Endothelial cell of umbilical vein (primary cell): ENCODE measurements around the gene NUAK1. TPM values are rescaled to one million over a fixed set of nuclear protein-coding genes. Genes with fewer than 3 reads are reported as not detected.

Experiments used
- BruUV-seq: library from RNA; stranded (reverse); fragments of 400-500 nt; replicated peaks from 2 replicates; lab custom pipeline; 2021; lab: Mats Ljungman, UMichigan
- CTCF ChIA-PET: fragments of 300-600, 350-600 bp; sonication (Branson Sonifier 250); formaldehyde crosslinking; loops from one replicate; lab custom pipeline; 2021; ENCODE audit warnings: antibody characterized with exemption, inconsistent platforms; lab: Charles Lee
- POLR2A ChIA-PET: fragments of 300-600, 350-600 bp; sonication (Branson Sonifier 250); formaldehyde crosslinking; loops from one replicate; lab custom pipeline; 2021; ENCODE audit warnings: antibody characterized with exemption, inconsistent platforms; lab: Charles Lee
- DNase-seq: peaks from one replicate; pipeline ENCODE4 v3.0.0-alpha.2; 2011; ENCODE audit warnings: low read depth, low spot score
- FAIRE-seq: peaks from 2 replicates; lab custom pipeline; 2011; peaks lifted over from hg19 to GRCh38; lab: Jason Lieb, UNC
- H2AFZ ChIP-seq: 2 replicates; pipeline ENCODE4 v1.6.0; 2012; ENCODE audit warnings: low read depth, low read length, control low read depth, inconsistent platforms
- H3K27ac ChIP-seq: 2 replicates; pipeline ENCODE4 v1.5.1; 2011; ENCODE audit warnings: low read depth, mild to moderate bottlenecking, control low read depth, low read length, moderate library complexity; ENCODE audit not compliant: insufficient read depth
- H3K27me3 ChIP-seq, 2 experiments: 2 replicates each; pipeline versions ENCODE4 v1.6.0 to v1.6.1; 2011; ENCODE audit warnings: low read length in 2 of 2, mixed read lengths in 1 of 2; ENCODE audit not compliant: control insufficient read depth in 2 of 2, insufficient read depth in 2 of 2
- H3K36me3 ChIP-seq, 2 experiments: 2 replicates in 1 of 2; 3 replicates in 1 of 2; pipeline ENCODE4 v1.5.1; 2011; ENCODE audit warnings: low read length in 2 of 2, mild to moderate bottlenecking in 1 of 2, moderate library complexity in 1 of 2; ENCODE audit not compliant: control insufficient read depth in 2 of 2, insufficient read depth in 2 of 2; ENCODE audit errors: extremely low read depth in 1 of 2
- H3K4me1 ChIP-seq: 3 replicates; pipeline ENCODE4 v1.5.1; 2011; ENCODE audit warnings: mild to moderate bottlenecking, low read length; ENCODE audit not compliant: control insufficient read depth, insufficient read depth; ENCODE audit errors: extremely low read depth
- H3K4me2 ChIP-seq: 2 replicates; pipeline ENCODE4 v1.6.1; 2011; ENCODE audit warnings: low read length, control low read depth, mixed read lengths; ENCODE audit not compliant: insufficient read depth
- H3K4me3 ChIP-seq, 3 experiments: fragments of 200-600 bp in 1 of 3; sonication (generic), shearing (Covaris generic) in 1 of 3; replicated peaks in 1 of 3; 2 replicates each; pipeline ENCODE4 v1.5.1; 2011 to 2016; ENCODE audit warnings: control low read depth in 3 of 3, low read length in 3 of 3, mild to moderate bottlenecking in 2 of 3, inconsistent platforms in 1 of 3, low read depth in 1 of 3, moderate library complexity in 1 of 3; ENCODE audit not compliant: insufficient read depth in 1 of 3
- H3K79me2 ChIP-seq: 2 replicates; pipeline ENCODE4 v1.6.0; 2012; ENCODE audit warnings: low read length, inconsistent platforms; ENCODE audit not compliant: control insufficient read depth, insufficient read depth
- H3K9ac ChIP-seq: replicated peaks from 2 replicates; pipeline ENCODE3; 2011; ENCODE audit warnings: low read length, control low read depth; ENCODE audit not compliant: insufficient read depth; ENCODE audit errors: extremely low read depth
- H3K9me1 ChIP-seq: replicated peaks from 3 replicates; pipeline ENCODE4 v1.6.0; 2011; ENCODE audit warnings: mild to moderate bottlenecking, low read length; ENCODE audit not compliant: control insufficient read depth, insufficient read depth; ENCODE audit errors: extremely low read depth
- H3K9me3 ChIP-seq: replicated peaks from 2 replicates; pipeline ENCODE4 v1.5.1; 2012; ENCODE audit warnings: low read length, inconsistent platforms; ENCODE audit not compliant: control insufficient read depth, insufficient read depth
- H4K20me1 ChIP-seq: replicated peaks from 2 replicates; pipeline ENCODE3; 2011; ENCODE audit warnings: mild to moderate bottlenecking, low read length; ENCODE audit not compliant: control insufficient read depth, insufficient read depth; ENCODE audit errors: extremely low read depth
- EZH2 ChIP-seq: IDR thresholded peaks from 2 replicates; pipeline ENCODE4 v1.6.1; 2012; ENCODE audit warnings: borderline replicate concordance, low read depth, mild to moderate bottlenecking, moderate library complexity, low read length, inconsistent platforms; ENCODE audit not compliant: severe bottlenecking
- FOS ChIP-seq: IDR thresholded peaks from 2 replicates; pipeline ENCODE4 v1.6.1; 2011; ENCODE audit warnings: mild to moderate bottlenecking, low read length, moderate library complexity, borderline replicate concordance; ENCODE audit not compliant: insufficient read depth
- GATA2 ChIP-seq: IDR thresholded peaks from 2 replicates; pipeline ENCODE4 v1.7.0; 2011; ENCODE audit warnings: low read depth, mild to moderate bottlenecking, moderate library complexity, mixed read lengths, low read length; ENCODE audit not compliant: insufficient read length, insufficient read depth
- JUN ChIP-seq: IDR thresholded peaks from 2 replicates; pipeline ENCODE4 v1.6.1; 2011; ENCODE audit warnings: borderline replicate concordance, low read depth; ENCODE audit not compliant: insufficient read length, insufficient read depth
- MYC ChIP-seq: IDR thresholded peaks from one replicate; pipeline ENCODE4 v1.6.1; 2011; ENCODE audit warnings: mild to moderate bottlenecking, low read depth, low read length
- POLR2A ChIP-seq: IDR thresholded peaks from 2 replicates; pipeline ENCODE4 v1.6.1; 2012; ENCODE audit warnings: low read depth, mild to moderate bottlenecking, control low read depth, low read length
- POLR2AphosphoS5 ChIP-seq: IDR thresholded peaks from 2 replicates; pipeline ENCODE4 v1.6.1; 2012; ENCODE audit warnings: low read depth, mild to moderate bottlenecking, control low read depth, low read length, moderate library complexity; ENCODE audit not compliant: insufficient read depth
- dilution Hi-C: fragments of 300-500 bp; cut with MboI; formaldehyde crosslinking; loops from one replicate; pipeline ENCODE4 v1.15.0; 2019; ENCODE audit warnings: low sequenced_read_pairs; ENCODE audit not compliant: extremely low pct_ligation_motif_present
- intact Hi-C: fragments of 100-400 bp; cut with micrococcal nuclease; formaldehyde crosslinking; loops from one replicate; pipeline ENCODE4 v1.10.0; 2022
- polyA plus RNA-seq, 4 experiments: library from polyadenylated mRNA; depleted of rRNA in 3 of 4; stranded (reverse) in 3 of 4; unstranded in 1 of 4; fragments of >200 nt; gene quantifications; 2 replicates each; pipeline versions ENCODE4 v1.2.1 to v1.2.3, GENCODE V29; 2011 to 2012; ENCODE audit warnings: missing spikeins in 1 of 4
- total RNA-seq: library from RNA; stranded (reverse); gene quantifications from 2 replicates; pipeline ENCODE4 v1.2.3, GENCODE V29; 2021
- TF ChIP-seq, protein P1 (sequence below), 2 donors: IDR thresholded peaks; 1 replicate in 1 of 2; 2 replicates in 1 of 2; pipeline ENCODE4 v1.5.1; 2011; ENCODE audit warnings: low read length in 2 of 2, mild to moderate bottlenecking in 2 of 2, moderate library complexity in 2 of 2, control low read depth in 1 of 2, inconsistent platforms in 1 of 2, low read depth in 1 of 2; ENCODE audit not compliant: insufficient read depth in 1 of 2; ENCODE audit errors: extremely low read depth in 1 of 2
- TF ChIP-seq, protein P2 (sequence below): IDR thresholded peaks from 2 replicates; pipeline ENCODE4 v1.6.1; 2011; ENCODE audit not compliant: insufficient read depth, insufficient read length

NUAK1 gene
- total and polyA plus RNA-seq, 2 donors (not counting 3 experiments of a cell fraction or from before 2014, with no cell fraction given), result 34.2 to 39.7 TPM

DNA sequence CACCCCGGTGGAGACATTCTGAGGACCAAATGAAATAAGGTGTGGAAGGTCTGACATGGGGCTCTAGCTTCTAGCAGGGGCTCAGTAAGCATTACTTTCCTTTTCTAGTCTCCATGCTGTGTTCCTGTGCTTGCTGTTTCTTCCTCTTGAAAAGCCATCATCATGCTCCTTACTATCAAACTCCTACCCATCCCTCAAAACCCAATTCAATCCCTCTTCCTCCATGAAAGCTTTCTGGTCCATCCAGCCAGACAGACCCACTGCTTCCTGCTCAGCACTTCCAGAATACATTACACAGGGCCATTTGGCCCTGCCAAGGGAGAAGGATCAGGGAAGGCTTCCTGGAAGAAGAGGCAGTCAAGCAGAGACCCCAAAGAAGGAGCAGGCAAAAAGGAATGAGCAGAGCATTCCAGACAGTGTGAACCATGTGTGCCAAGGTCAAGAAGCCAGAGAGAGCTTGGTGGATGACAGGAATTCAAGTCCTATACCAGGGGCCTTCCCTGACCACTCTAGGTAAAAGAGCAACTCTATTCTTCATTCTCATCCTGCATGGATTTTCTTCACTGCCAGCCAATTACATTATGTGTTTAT lies 59.5 kb downstream of the NUAK1 start:
- Histone ChIP-seq H3K79me2 (no peaks in the 10 kb centered on the region), H3K36me3 (peaks cover 12 to 31% of the 10 kb centered on the region in 2 experiments), H3K9me3 (no peaks in the 10 kb centered on the region), H3K4me3 (no peak overlapping the region), H3K27me3 (no peaks in the 10 kb centered on the region), H3K4me1 (peaks cover 32% of the 10 kb centered on the region), H2AFZ (no peak overlapping the region), H3K9me1 (no peaks in the 10 kb centered on the region), H3K9ac (no peak overlapping the region), H4K20me1 (no peaks in the 10 kb centered on the region), H3K27ac (peak overlapping the region; percentile 62), H3K4me2 (peak overlapping the region; percentile 18)
- FAIRE-seq (no peak), DNase-seq (no peak)
- dilution Hi-C loops (no loop called here), intact Hi-C loops (loop anchor here (5.0 kb wide), 1 partner anchor 372 kb away; no protein-coding TSS in a partner anchor)
- TF ChIP-seq JUN (no peak), GATA2 (no peak), FOS (no peak), POLR2AphosphoS5 (no peak), POLR2A (no peak), EZH2 (no peak), MYC (no peak)
- TF ChIP-seq, protein P1, sequence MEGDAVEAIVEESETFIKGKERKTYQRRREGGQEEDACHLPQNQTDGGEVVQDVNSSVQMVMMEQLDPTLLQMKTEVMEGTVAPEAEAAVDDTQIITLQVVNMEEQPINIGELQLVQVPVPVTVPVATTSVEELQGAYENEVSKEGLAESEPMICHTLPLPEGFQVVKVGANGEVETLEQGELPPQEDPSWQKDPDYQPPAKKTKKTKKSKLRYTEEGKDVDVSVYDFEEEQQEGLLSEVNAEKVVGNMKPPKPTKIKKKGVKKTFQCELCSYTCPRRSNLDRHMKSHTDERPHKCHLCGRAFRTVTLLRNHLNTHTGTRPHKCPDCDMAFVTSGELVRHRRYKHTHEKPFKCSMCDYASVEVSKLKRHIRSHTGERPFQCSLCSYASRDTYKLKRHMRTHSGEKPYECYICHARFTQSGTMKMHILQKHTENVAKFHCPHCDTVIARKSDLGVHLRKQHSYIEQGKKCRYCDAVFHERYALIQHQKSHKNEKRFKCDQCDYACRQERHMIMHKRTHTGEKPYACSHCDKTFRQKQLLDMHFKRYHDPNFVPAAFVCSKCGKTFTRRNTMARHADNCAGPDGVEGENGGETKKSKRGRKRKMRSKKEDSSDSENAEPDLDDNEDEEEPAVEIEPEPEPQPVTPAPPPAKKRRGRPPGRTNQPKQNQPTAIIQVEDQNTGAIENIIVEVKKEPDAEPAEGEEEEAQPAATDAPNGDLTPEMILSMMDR (IDR thresholded peaks at IDR 0.05; ENCODE audit: extremely low read depth in 1 of 2, insufficient read depth in 1 of 2, low read depth in 1 of 2, low read length in 2 of 2), result no peak
- TF ChIP-seq, protein P2, sequence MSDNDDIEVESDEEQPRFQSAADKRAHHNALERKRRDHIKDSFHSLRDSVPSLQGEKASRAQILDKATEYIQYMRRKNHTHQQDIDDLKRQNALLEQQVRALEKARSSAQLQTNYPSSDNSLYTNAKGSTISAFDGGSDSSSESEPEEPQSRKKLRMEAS, result no peak
- no TSS peak for BruUV-seq
- POLR2A ChIA-PET, result no interaction called here
- CTCF ChIA-PET, result interaction anchor here (0.7 to 2.4 kb wide), 10 partner anchors 13 to 373 kb away, joined by 3 to 10 read pairs (median 4); no protein-coding TSS in a partner anchor
